HG02981 (cell line): ENCODE measurements around the gene ELMO1.

ENCODE experiments used
- ATAC-seq: cut with Tn5 transposase; IDR thresholded peaks from one replicate; pipeline ENCODE4 v1.9.1; 2021; ENCODE audit warnings: mild to moderate bottlenecking, moderate library complexity; ENCODE audit not compliant: unreplicated experiment

ELMO1 gene

DNA sequence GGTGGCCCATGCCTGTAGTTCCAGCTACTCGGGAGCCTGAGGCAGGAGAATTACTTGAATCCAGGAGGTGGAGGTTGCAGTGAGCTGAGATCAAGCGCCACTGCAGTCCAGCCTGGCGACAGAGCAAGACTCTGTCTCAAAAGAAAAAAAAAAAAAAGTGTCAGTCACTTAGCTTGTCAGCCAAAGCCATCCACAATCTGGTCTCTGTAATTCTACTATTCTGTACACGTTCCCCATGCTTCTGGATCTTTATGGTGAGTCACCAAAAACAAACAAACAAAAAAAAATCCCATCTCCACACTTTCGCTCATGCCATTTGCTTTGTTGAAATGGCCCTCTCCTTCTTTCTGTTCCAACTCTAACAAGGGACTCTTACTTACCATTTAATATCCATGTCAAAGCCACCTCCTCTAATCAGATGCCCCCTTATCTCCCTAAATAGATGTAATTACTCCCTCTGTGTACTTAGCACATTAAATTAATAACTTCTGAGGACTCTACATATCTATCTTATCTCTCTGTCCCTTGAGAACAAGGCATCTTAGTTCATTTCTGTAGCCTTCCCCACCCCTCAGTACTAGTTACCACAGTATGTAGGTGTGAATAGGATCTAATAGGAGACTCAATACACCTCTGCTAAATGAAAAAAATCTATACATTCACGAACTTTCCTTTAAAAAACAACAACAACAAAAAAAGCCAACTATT, 128.4 kb downstream of the ELMO1 start:
- no peak for ATAC-seq

- no peak for ATAC-seq
Observed at GRCh38 chr7:37318541-37318940, 130.1 kb downstream of the ELMO1 start.

- ATAC-seq: peak; percentile 45
Observed at GRCh38 chr7:37315772-37316715, 132.6 kb downstream of the ELMO1 start.

DNA sequence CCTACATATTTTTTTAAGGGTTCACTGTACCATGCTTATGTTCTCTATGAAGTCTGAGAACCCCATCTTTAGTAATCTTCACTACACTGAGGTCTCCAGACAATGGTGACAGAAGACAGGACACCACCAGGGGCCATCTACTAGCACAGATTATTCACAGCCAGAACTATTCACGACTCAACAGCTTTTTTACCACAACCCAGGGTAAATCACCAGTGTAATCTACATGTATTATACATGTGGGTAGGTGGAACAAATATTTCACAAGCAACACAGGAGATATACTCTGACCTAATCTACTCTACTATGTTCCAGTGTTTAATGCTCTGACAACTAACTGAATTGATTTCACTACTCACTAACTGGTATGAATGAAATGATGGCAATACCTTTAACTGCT, 136.1 kb downstream of the ELMO1 start:
- no peak for ATAC-seq

GRCh38 chr7:37311355-37311754, 137.3 kb downstream of the ELMO1 start:
- peak; percentile 43 for ATAC-seq

GRCh38 chr7:37310327-37311080, 138.2 kb downstream of the ELMO1 start:
- ATAC-seq: no peak

- ATAC-seq: no peak
Observed at GRCh38 chr7:37309493-37309892, 139.2 kb downstream of the ELMO1 start.

- ATAC-seq: no peak
Observed at GRCh38 chr7:37304921-37305320, 143.7 kb downstream of the ELMO1 start.

- no peak for ATAC-seq
Observed at GRCh38 chr7:37297546-37297945, 151.1 kb downstream of the ELMO1 start.

- ATAC-seq: no peak
Observed at GRCh38 chr7:37295401-37295800, 153.3 kb downstream of the ELMO1 start.

DNA sequence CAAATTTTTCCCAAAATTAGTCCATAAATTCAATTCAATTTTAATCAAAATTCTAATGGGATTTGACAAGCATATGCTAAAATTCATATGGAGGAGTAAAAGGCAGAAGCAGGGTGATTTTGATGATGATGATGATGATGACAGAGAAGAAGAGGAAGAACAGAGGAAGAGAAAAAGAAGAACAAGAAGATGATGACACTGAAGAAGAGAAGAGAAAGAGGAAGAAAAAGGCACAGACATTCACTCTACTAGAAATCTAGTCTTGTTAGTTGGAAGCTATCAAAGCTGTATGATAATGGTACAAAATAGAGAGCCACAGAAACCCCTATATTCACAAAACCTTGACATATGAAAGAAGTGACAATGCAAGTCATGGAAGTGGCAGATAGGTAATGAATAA, 157.9 kb downstream of the ELMO1 start:
- ATAC-seq: no peak

- no peak for ATAC-seq
Observed at GRCh38 chr7:37289781-37290180, 158.9 kb downstream of the ELMO1 start.

- no peak for ATAC-seq
Observed at GRCh38 chr7:37289367-37289766, 159.3 kb downstream of the ELMO1 start.

- peak; percentile 66 for ATAC-seq
Observed at GRCh38 chr7:37287131-37287855, 161.4 kb downstream of the ELMO1 start.

- ATAC-seq: no peak
Observed at GRCh38 chr7:37286454-37286832, 162.2 kb downstream of the ELMO1 start.

GRCh38 chr7:37285706-37286453, 162.8 kb downstream of the ELMO1 start:
- no peak for ATAC-seq

GRCh38 chr7:37284805-37285231, 163.8 kb downstream of the ELMO1 start:
- no peak for ATAC-seq

DNA sequence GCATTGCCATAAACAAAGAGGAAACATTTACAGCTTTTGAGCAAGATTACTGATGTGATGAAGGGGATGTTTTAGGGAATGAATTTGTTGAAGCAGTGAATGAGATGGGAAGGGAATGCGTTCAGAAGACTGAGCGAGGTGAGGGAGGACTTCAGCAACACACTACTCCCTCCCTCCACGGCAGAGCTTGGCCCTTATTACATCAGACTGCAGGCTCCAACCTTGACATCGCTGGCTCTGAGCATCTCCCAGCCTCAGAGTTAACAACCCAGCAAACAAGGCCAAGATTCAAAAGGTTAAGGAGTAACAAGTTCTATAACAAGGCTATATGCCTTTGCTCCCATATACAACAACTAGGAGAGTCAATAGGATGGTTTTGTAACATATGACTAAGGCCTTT, 164.4 kb downstream of the ELMO1 start:
- no peak for ATAC-seq

GRCh38 chr7:37283716-37284115, 164.9 kb downstream of the ELMO1 start:
- ATAC-seq: no peak

DNA sequence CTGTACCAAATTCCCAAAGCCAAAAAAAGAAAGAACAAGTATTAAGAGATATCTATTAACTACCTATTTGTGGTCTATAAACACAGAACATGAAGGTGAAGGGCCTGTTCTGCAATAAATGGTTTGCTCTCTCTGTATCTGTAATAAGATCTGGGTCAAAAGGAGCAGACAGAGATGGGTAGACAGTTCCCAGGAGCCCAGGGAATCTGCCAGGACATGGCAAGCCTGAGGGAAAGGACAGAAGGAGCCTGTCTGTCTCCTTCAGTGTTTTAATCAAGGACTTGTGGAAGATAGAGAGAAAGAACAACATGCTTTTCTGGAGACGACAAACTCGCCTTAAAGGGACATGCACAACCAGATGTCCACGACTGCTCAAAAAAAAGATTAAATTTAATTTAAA, 165.7 kb downstream of the ELMO1 start:
- ATAC-seq: no peak
